GM20431 (cell line): ENCODE measurements around the gene RPIA.
"Not testable (repeated sequence)": the region's sequence is repeated elsewhere in the genome, so short reads cannot be mapped to it uniquely, and the experiment has no call there.

Experiments used
- in situ Hi-C: fragments of 300-500 bp; cut with MseI, MboI; formaldehyde crosslinking; loops from one replicate; pipeline ENCODE4 v1.15.0; 2020; ENCODE audit warnings: low sequenced_read_pairs; ENCODE audit not compliant: unreplicated experiment

The RPIA gene

DNA sequence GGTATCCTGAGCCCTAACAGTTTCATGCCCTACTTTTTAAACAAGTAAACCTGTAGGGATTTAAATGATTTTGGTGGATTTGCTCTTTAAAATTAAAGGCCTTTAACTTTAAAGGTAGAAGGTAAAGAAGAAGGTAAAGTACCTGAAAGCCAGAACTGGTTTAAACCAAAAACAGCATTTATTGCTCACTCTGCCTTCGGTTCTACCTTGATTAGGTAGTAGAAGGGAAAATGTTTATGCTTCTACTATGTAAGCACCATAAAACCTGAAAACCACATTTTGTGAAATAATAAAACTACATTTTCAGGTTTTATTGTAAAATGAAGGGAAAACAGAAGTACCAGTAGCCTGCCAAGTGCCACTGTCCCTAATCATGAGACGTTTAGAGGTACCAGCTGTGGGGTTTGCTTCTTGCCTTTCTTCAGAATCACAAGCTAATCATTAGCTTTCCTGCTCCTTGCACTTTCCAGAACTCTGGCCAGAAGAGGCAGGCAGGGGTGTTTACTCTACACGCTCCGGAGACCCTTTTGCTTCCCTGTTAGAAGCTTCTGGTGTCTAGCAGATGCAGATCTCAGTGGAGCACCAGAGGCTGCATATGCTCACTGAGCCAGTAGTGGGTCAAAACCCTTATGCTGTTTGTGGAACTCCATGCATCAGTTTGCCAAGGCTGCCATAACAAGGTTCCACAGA lies 33.3 kb downstream of the RPIA start:
- in situ Hi-C loops, result loop anchor here (25.0 kb wide), 1 partner anchor 188 kb away; no protein-coding TSS in a partner anchor

DNA sequence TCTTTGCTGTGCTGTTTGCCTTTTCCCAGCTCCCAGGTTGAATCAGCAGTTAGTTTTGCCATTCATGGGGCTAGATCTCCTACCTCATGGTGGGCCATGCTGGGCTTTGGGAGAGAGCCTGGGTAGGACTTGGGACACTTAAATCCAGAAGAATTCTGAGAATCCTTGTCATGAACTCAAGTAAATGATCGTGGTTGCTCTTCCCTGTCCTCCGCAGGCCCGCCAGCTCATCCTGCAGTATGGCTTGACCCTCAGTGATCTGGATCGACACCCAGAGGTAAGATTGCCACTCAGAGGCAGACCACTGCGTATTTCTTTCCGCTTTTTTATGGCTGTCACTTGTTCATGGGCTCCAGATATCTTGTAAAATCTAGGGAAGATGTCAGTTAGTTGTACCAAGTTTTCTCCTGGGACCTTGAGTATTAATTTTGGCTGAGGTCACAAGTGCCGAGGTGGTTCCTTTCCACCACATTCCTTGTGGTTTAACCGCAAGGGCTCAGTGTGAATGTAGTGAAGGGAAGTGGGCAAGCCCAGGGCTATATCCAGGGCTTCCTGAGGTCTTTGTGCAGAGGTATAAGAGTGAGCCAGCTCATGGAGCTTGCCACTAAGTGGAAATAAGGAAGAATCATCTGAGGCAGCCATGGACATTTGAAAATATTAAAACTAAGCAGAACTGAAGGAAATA lies 37.7 kb downstream of the RPIA start:
- in situ Hi-C loops, result loop anchor here (25.0 kb wide), 1 partner anchor 183 kb away; no protein-coding TSS in a partner anchor

DNA sequence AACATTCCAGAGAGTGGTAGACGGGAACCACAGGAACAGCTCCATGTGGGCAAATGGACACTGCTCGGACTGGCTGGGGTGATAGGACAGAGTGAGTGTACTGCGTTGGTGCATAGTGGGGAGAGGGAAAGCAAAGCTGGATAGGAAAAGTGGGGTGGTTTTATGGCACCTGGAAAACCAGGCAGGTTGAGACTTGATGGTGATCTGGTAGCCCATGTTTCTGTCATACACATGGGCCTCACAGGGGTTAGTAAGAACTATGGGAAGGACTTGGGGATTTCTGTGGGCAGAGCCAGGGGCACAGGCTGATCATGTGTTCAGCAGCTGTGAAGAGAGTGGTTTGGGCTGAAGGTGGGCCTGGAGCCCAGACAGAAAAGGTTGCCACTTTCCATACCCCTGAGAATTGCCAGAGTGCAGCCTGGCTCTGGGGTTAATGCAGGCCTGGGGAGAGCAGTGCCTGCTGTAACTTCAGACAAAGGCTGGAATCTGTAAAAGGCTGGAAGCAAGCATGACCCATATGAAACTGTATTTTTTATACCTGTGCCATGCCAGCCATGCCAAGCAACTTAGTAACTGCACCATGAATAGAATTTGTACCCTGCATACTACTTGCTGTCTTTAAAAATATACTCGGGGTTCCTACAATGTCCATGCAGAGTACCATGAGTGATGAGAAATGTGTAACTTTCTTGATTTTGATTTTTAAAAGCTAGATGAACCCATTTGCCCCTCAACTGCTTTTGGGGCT lies 41.9 kb downstream of the RPIA start:
- in situ Hi-C loops, result loop anchor here (25.0 kb wide), 1 partner anchor 179 kb away; no protein-coding TSS in a partner anchor

DNA sequence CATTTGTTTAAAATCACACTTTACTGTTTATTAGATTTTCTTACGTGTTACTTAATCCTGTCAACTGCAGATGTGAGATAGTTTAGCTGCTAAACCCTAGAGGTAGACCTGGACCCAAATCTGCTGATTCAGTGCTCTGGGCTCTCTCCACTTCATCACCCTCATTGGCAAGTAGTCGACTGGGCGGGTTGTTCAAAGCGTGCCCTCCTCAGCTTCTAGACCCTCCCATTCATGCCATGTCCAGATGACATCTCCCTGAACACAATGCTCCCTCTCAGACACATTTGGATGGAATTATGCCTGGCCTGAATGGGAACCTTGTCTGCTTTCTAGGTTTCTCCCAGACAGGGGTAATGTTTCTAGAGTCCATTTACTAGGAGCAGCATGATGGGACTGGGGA lies 43.7 kb downstream of the RPIA start:
- in situ Hi-C loops, result loop anchor here (25.0 kb wide), 1 partner anchor 177 kb away; no protein-coding TSS in a partner anchor

DNA sequence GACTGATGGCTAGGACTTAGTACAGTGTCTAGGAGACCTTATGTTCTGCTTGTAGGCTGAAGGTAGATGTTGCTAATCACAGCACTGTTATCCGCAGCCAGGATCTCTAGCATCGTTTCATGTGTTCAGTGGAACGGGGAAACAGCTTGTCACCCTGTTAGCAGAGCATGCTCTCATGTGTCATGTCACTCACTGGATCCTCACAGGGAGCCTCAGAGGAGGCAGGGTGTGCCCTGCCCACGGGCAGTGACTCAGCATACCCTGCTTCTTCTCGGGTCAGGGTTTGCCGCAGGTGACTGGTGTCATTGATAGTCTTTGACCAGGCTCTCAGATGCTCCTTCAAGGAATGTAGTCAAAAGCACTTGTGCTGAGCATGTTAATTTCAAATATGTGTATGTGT lies 44.4 kb downstream of the RPIA start:
- in situ Hi-C loops, result loop anchor here (25.0 kb wide), 1 partner anchor 176 kb away; no protein-coding TSS in a partner anchor

DNA sequence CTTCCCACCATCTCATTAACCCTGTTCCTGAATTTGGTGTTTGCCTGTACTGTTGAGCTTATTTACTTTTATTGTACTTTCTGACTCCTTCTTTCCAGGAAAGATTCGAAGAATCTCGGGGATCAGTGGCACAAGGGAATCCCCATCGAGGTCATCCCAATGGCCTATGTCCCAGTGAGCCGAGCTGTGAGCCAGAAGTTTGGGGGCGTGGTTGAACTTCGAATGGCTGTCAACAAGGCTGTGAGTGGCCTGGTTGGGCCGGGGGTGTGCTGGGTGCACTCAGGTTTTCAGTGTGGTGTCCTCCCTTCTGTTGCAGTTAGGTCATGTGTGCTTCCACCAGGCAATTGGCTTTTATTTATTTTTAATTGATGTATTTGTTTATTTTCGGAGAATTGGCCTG lies 45.0 kb downstream of the RPIA start:
- in situ Hi-C loops, result loop anchor here (25.0 kb wide), 1 partner anchor 176 kb away; no protein-coding TSS in a partner anchor

DNA sequence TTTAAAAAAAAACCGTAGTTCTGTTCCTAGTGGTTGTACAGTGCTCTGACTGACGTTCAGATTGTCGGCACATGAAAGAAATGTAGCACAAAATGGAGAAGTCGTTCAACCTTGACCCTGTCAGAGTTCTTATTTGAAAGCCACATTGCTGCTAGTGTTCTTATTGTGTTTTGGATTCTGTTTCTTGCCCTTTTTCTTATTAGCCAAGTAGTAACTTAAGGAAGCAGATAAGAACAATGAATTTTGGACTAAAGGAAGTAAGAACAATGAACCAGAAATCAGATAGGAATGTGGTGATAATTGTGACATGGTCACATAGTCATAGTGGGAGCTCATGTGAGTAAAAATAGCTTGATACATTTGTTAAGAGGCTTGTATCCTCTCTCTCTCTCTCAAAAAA lies 45.9 kb downstream of the RPIA start:
- in situ Hi-C loops, result loop anchor here (25.0 kb wide), 1 partner anchor 175 kb away; no protein-coding TSS in a partner anchor

DNA sequence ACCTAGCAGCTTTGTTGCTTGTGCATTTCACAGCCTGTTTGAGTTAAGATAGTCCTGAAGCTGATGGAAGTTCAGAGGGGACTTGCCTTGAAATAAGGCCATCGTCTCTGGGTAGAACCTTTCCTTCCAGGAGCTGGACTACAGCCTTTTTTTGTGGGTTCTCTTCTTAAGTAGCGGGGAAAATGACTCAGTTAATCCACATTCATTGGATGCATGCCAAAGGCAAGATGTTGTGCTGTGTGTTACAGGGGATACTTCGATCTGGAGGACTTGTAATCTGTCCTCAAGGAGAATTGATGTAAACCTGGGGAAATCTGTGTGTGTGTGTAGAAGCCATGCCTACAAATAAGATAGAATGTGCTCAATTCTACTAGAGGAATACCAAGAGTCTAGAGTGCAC lies 46.8 kb downstream of the RPIA start:
- in situ Hi-C loops, result loop anchor here (25.0 kb wide), 1 partner anchor 174 kb away; no protein-coding TSS in a partner anchor

DNA sequence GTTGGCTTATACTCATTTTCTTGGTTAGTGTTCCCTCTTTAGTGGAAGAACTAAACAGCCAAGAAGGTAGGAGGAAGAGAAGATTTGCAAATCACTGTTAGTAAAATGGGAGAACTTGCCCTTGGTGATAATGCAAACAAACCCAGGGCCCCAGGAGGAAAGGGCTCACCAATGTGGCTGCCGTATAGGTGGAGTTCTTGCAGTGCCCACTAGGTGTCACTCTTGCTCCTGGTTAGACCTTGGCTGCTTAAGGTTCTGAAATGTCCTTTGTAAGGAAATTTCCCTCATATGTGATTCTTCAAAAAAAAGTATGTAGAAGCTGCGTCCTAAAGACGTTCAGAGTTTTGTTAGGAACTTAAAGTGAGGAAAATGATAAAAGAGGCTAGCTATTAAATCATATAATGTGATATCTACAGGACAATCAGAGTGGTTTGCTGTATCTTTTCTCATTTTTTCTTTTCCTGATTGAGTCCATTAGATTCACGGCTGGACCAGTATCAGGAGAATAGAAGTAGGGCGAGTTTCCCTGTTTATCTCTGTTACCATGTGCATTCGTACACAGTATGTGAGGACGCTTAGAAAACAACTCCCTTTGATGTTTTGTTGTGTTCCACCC lies 48.6 kb downstream of the RPIA start:
- in situ Hi-C loops, result loop anchor here (25.0 kb wide), 1 partner anchor 172 kb away; no protein-coding TSS in a partner anchor

DNA sequence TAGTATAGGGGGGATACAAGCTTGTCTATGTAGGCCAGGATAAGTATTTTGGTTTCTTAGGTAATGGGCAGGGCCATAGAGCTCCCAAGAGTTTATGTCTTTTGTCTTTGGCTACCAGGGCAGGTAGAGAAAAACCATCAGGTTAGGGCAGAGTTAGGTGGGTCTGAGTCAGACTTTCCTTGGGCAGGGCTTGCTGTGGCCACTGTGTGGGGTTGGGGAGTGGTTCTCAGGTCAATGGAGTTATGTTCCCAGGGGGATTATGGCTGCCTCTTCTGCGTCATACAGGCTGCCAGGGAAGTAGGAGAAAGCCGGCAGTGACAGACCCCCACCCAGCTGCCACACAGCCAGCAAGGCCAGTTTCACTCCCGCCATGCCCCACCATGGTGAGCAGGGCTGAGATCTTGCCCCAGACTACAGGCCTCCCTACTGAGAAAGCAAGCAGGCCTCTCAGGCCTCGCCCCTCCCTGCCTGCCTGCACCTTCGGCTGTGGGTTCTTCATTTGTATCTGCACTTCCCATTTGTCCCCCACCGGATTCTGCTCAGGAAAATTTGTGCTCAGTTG lies 55.5 kb downstream of the RPIA start:
- in situ Hi-C loops, result loop anchor here (25.0 kb wide), 1 partner anchor 165 kb away; no protein-coding TSS in a partner anchor

DNA sequence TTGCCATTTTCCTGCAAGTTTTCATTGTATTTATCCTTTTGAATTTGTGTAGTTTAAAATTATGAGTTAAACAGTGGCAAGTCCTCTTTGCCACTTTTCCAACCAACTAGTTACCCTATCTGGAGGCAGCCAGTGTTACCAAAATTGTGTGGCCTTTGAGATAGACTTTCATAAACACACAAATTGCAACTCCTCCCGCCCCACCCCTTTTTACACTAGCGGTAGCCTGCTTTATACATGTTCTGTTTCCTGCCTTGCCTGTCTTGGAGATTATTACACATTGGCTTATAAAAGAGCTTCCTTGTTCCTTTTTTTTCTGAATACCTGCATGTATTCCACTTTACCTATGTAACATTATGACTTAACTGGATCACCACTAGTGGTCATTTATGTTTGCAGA lies 56.5 kb downstream of the RPIA start:
- in situ Hi-C loops, result loop anchor here (25.0 kb wide), 1 partner anchor 164 kb away; no protein-coding TSS in a partner anchor

DNA sequence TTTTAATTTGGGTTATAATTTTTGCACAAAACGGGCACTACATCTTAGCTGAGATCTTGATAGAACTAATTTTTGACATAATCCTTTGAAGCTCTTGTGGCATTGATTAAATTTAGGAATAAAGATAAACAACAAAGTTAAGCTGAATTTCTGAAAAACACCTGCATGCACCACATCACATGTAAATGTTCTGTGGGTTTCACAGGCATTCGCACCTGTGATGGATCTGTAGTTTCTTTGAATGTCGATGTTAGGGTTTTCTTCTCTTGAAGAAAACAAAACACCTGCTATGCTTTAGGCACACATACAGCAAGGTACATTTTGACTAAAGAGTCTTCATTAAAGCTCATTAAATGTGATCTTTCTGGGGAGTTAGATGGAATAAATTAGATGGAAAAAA lies 60.3 kb downstream of the RPIA start:
- in situ Hi-C loops, result no loop called here

DNA sequence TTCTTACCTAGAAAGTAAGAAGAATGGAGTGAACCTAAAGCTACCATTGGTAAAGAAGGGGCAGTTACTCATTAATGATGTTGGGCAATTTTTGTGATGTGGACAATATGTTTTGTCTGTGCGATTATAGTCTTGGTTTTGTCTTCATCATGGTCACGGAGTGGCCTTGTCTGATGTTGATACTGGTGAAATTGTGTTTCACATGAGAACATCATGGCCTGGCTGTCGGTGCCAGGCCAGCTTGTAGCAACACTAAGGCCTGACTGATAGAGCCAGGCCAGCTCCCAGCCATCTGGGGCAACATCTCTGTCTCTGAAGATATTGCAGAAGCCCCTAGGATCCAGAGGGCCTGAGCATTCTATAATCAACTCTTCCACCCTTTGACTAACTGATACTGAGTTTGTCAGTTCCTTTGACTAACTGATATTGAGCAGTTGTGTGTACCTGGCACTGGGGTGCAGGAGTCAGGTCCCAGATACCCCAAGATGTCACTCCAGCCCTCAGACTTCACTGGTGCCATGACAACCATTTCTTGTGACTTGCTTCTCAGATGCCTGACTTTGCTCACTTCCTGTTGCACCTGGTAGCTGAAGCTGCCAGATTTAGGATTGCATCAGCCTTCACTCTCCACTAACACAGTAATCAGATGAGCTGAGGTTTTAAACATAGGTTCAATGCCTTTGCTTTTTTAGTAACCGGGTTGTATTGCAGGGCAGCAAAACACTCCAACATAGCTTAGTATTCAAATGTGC lies 62.5 kb downstream of the RPIA start:
- in situ Hi-C loops, result no loop called here

DNA sequence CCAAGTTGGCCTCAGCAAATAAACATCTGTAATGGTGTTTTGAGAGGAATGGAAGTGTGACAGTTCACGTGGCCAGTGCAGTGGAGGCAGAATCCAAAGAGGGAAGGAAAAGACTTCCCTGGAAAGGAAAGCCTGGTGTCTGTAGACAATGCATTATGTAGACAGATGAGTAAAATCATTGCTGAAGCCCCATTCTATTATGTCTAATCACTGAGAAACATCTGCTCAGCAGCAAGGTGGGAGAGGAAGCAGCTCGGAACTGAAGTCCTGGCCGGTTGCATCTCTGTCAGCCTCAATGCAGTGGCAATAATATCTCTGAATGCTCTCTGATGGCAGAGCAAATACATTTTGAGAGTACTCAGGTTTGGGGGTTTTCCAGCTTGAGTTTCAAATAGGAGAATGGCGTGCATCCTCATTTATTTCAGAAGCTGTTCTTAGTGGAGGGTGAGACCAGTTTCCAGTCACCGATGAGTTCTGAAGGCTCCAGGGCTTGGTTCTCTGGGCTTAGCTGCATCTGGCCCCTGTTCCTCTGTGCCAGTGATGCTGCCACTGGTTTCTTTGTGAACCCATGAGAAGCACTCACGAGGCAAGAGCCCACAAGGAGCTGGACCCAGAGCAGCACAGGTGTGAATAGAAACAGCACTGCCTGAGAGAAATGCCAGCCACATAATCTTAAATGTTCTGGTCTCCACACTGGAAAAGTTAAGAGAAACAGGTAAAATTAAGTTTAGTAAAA lies 63.3 kb downstream of the RPIA start:
- in situ Hi-C loops, result no loop called here

DNA sequence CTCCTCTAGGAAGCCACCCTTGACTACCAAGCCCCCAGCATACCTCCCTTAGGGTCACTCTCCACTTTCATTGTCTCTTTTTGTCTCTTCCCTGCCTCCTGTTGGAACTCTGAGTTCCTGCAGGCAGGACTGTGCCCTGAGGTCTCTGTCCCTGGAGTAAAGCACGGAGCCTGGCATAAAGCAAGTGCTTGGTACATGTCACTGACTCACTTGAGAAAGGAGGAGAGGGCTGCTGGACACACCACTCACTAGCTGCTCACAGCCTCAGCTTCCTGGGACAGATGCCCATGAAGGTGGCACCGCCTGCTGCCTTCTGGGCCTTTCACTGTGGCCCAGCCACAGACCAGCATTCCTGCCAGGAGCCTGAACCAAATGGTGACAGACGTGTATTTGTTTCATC lies 64.4 kb downstream of the RPIA start:
- in situ Hi-C loops, result no loop called here

DNA sequence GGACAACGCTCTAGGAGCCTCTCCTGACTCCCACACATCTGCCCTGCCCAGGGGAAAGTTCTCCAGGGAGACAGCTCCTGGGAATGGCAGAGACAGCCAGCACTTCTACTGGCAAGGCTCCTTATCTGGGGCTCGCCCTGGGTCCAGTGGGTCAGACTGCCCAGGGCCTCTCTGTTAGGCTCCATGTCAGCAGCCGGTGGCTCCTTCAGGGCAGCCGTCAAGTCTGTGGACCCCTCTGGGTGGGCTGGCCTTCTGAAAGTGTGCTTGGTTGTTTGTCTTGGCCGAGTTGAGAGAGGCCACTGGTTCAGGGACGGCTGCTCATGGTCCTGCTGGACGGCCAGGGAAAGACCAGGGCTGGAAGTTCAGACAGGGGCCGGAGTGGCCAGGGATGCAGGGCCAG lies 65.6 kb downstream of the RPIA start:
- in situ Hi-C loops, result no loop called here

DNA sequence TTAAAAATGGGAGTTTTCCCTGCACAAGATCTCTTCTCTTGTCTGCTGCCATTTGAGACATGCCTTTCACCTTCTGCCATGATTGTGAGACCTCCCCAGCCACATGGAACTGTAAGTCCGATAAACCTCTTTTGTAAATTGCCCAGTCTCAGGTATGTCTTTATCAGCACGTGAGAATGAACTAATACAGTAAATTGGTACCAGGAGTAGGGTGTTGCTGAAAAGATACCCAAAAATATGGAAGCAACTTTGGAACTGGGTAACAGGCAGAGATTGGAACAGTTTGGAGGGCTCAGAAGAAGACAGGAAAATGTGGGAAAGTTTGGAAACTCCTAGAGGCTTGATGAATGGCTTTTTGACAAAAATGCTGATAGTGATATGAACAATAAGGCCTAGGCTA lies 67.2 kb downstream of the RPIA start:
- in situ Hi-C loops, result not testable (repeated sequence)

DNA sequence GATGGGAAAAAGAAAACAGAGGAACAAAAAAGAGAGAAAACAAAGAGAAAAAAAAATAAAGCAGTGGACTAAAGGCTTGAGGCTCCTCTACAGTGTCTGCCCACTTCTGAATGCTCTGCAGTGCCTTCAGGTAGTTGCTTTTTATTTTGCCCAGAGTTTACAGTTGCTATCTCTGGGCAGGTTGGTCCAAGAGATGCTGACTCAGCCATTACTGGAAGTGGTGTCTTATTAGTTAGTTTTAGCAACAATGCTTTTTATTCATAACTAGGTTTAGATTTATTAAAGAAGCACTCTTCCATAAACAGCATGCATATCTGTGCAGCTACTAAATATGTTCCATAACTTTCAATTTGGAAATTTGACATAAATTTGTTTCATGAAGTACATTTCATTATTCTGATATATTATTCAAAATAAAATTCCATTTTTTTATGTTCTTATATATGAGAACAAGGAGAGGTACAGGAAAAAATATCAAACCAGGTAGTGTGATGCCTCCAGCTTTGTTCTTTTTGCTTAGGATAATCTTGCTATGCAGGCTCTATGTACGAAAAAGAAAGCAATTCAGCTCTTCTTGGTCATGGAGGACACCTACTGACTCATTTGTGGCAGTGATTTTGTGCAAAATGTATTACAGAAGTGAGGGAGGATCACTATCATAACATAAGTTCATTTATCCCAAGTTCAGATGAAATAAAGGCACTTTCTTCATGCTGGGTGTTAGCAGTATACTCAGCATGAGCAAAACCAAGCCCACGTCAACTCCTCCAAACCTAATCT lies 69.5 kb downstream of the RPIA start:
- in situ Hi-C loops, result no loop called here
